Motor neuron (in vitro differentiated cells): Measurements from ENCODE around the gene FRMPD2. TPM values are rescaled to one million over a fixed set of nuclear protein-coding genes. Genes with fewer than 3 reads are reported as not detected.
"Not testable (repeated sequence)": the region's sequence is repeated elsewhere in the genome, so short reads cannot be mapped to it uniquely, and the experiment has no call there.

Source experiments
- ATAC-seq, 8 experiments: fragments of 200-7000 bp; cut with Tn5 transposase; replicated peaks in 6 of 8; 2 replicates each; pipeline ENCODE4 v1.8.0; 2021; ENCODE audit warnings: mild to moderate bottlenecking in 8 of 8, moderate library complexity in 8 of 8
- H3K27ac ChIP-seq, 2 donors: fragments of 250-450 bp; sonication (Bioruptor Pico); 2 replicates each; pipeline ENCODE4 v1.9.0; 2021; ENCODE audit warnings: antibody characterized with exemption in 2 of 2, mild to moderate bottlenecking in 2 of 2, moderate library complexity in 1 of 2
- H3K4me1 ChIP-seq, 2 donors: fragments of 250-450 bp; sonication (Bioruptor Pico); replicated peaks in 1 of 2; 2 replicates each; pipeline ENCODE4 v1.6.1; 2021; ENCODE audit warnings: antibody characterized with exemption in 2 of 2, mild to moderate bottlenecking in 2 of 2, moderate library complexity in 1 of 2
- H3K4me3 ChIP-seq, 5 donors: fragments of 250-450 bp; sonication (Bioruptor Pico); 2 replicates each; pipeline ENCODE4 v1.9.0; 2021; ENCODE audit warnings: antibody characterized with exemption in 5 of 5, mild to moderate bottlenecking in 5 of 5, moderate library complexity in 4 of 5
- WGBS, 10 experiments: fragments of 450-650 bp; shearing (Covaris generic); methylation state at CpG; one replicate each; pipeline ENCODE4 v1.0.0; 2022; 5-methylcytosine and 5-hydroxymethylcytosine counted together
- in situ Hi-C, 9 experiments: fragments of 400-800 bp; cut with MboI; loops; one replicate each; pipeline ENCODE4 v1.15.0; 2021; ENCODE audit warnings: low sequenced_read_pairs in 9 of 9, low pct_unique_long_range_greater_than_20kb in 2 of 9; ENCODE audit not compliant: unreplicated experiment in 9 of 9
- total RNA-seq, 8 experiments: library from RNA; unstranded; fragments of 300-600 nt; gene quantifications; 2 replicates each; pipeline versions ENCODE4 v1.2.3 to v1.2.4, GENCODE V29; 2022

Gene FRMPD2
- total RNA-seq, 8 experiments from 2014 or later: 0.11 to 12.8 (median 0.85) TPM

DNA sequence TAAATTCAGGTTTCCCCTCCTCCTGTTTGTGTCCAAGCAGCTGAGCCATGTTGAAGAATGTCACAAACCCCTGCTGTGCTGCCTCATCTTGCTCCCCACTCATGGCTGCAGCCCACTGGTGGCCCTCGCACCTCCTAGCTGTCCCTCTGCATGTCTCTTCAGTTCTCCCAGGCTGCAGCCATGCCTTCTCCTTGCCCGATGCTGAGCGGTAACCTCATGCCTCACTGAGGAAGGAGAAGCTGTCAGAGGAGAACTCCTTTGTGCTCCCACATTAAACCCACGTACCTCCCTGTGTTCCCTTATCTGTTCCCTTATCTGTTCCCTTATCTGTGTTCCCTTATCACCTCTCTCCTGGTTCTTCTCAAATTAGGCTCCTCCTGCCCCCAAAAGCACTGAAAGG is 10.3 kb upstream of the FRMPD2 start:
- ATAC-seq: no peak
- WGBS, 10 experiments: 0 to 100% (median 43%) methylated on average over 1 to 3 of the region's 4 CpGs; no CpG with 5 or more reads in 3 of the 10 experiments
- peaks cover 5 to 25% of the 10 kb centered on the region in 2 donors for H3K4me1 ChIP-seq
- no peak overlapping the region for H3K27ac ChIP-seq
- in situ Hi-C loops: loop anchor here in 1 of 9 experiments (25.0 kb wide), 1 partner anchor 1723 kb away; the partner anchor contains the start of gene GPRIN2
- no peak overlapping the region for H3K4me3 ChIP-seq

- no peak overlapping the region for H3K27ac ChIP-seq
- in situ Hi-C loops: loop anchor here in 1 of 9 experiments (25.0 kb wide), 1 partner anchor 1722 kb away; the partner anchor contains the start of gene GPRIN2
- peaks cover 0 to 18% of the 10 kb centered on the region in 2 donors for H3K4me1 ChIP-seq
- H3K4me3 ChIP-seq: no peak overlapping the region
- WGBS, 10 experiments: 20 to 100% (median 75%) methylated on average over 1 to 2 of the region's 2 CpGs; no CpG with 5 or more reads in 5 of the 10 experiments
- ATAC-seq: no peak
Observed at GRCh38 chr10:48284002-48284546, 9.6 kb upstream of the FRMPD2 start.

DNA sequence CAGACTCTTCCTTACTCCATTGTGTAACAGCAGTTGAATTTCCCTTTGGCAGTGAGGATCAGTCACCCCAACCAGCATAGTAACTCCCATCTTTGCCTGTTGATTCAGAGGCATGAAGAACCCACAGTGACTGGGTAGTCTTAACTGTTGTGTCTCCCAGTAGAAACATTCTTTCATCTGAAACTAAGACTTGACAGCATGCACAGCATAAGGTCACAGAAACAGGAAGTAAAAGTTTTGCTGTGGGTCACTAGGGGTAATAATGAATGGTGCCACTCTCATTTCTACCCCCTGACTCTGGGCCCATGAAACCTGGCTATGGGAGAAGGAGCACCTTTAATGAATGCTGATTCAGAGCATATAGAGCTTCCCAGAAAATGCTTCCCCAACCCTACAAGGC is 8.3 kb upstream of the FRMPD2 start:
- Histone ChIP-seq H3K4me1 (peaks cover 0 to 14% of the 10 kb centered on the region in 2 donors), H3K4me3 (no peak overlapping the region), H3K27ac (no peak overlapping the region)
- ATAC-seq: no peak
- in situ Hi-C loops: loop anchor here in 1 of 9 experiments (25.0 kb wide), 1 partner anchor 1721 kb away; the partner anchor contains the start of gene GPRIN2

- not testable (repeated sequence) for H3K4me1 ChIP-seq, ATAC-seq, H3K27ac ChIP-seq, H3K4me3 ChIP-seq
- 16 to 100% (median 56%) methylated on average over 1 to 4 of the region's 4 CpGs; no CpG with 5 or more reads in 1 of the 10 experiments for WGBS, 10 experiments
- in situ Hi-C loops: loop anchor here in 1 of 9 experiments (25.0 kb wide), 1 partner anchor 1719 kb away; the partner anchor contains the start of gene GPRIN2
Observed at GRCh38 chr10:48281697-48282096, 7.2 kb upstream of the FRMPD2 start.

DNA sequence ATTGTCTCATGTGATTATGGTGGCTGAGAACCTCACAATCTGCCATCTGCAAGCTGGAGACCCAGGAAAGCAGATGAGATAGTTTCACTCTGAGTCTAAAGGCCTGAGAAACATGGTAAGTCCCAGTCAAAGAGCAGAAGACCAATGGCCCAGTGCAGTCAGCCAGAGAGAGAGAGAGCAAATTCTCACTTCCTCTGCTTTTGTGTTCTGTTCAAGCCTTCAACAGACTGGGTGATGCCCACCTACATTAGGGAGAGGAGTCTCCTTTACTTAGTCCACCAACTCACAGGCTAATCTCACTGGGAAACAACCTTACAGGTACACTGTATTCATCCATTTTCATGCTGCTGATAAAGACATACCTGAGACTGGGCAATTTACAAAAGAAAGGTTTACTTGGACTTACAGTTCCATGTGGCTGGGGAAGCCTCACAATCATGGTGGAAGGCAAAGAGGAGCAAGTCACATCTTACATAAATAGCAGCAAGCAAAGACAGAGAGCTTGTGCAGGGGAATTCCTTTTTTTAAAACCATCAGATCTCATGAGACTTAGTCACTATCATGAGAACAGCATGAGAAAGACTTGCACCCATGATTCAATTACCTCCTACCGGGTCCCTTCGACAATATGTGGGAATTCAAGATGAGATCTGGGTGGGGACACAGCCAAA is 4.7 kb upstream of the FRMPD2 start:
- no peak overlapping the region for H3K27ac ChIP-seq
- ATAC-seq: no peak
- 33 to 83% (median 40%) methylated on average over 1 to 2 of the region's 2 CpGs; no CpG with 5 or more reads in 7 of the 10 experiments for WGBS, 10 experiments
- H3K4me1 ChIP-seq: no peaks in the 10 kb centered on the region
- no peak overlapping the region for H3K4me3 ChIP-seq
- in situ Hi-C loops: loop anchor here in 1 of 9 experiments (25.0 kb wide), 1 partner anchor 1717 kb away; the partner anchor contains the start of gene GPRIN2

DNA sequence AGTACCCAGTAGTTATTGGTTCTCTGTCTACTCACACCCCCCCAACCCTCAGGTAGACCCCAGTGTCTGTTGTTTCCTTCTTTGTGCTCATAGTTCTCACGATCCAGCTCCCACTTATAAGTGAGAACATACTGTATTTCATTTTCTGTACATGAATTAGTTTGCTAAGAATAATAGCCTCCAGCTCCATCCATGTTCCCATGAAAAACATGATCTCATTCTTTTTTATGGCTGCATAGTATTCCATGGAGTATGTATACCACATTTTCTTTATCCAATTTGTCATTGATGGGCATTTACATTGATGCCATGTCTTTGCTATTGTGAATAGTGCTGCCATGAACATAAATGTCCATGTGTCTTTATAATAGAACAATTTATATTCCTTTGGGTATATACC is 2.6 kb upstream of the FRMPD2 start:
- in situ Hi-C loops: loop anchor here in 1 of 9 experiments (25.0 kb wide), 1 partner anchor 1715 kb away; the partner anchor contains the start of gene GPRIN2

DNA sequence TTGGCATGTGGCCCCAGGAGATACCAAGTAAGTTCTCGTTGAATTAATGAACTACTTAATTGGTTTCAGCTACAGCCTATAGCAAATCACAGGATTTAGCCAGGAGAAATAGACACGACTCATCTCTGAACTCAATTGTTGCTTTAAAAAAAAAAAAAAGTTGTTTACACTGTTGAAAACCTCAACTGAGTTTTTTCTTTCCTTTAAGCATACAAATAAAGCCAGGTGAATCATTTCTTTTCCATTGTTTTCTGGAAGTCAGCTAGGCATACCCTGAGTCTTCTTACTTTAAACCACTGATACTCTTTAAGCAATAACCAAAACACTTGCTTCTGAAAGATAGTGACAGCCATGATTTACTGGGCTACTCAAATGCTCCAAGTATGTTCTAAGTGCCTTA is 755 bp downstream of the FRMPD2 start:
- WGBS, 10 experiments: 14 to 100% (median 82%) methylated on average over 1 to 2 of the region's 2 CpGs; no CpG with 5 or more reads in 1 of the 10 experiments
- in situ Hi-C loops: no loop called here
- H3K4me1 ChIP-seq: peaks cover 9 to 11% of the 10 kb centered on the region in 2 donors
- no peak overlapping the region for H3K4me3 ChIP-seq
- H3K27ac ChIP-seq: no peak overlapping the region
- no peak for ATAC-seq

More for the DNA sequence above, 2.6 kb upstream of the FRMPD2 start:
- Histone ChIP-seq H3K4me1 (no peaks in the 10 kb centered on the region), H3K4me3 (no peak overlapping the region), H3K27ac (no peak overlapping the region)
- ATAC-seq: no peak
- 33 to 100% (median 88%) methylated on average over 1 of the region's 1 CpG; no CpG with 5 or more reads in 2 of the 10 experiments for WGBS, 10 experiments

GRCh38 chr10:48272682-48273081 is 1.8 kb downstream of the FRMPD2 start:
- in situ Hi-C loops: no loop called here
- Histone ChIP-seq H3K27ac (no peak overlapping the region), H3K4me3 (no peak overlapping the region), H3K4me1 (peaks cover 9 to 11% of the 10 kb centered on the region in 2 donors)
- 71 to 100% (median 90%) methylated on average over 2 of the region's 2 CpGs; no CpG with 5 or more reads in 4 of the 10 experiments for WGBS, 10 experiments
- ATAC-seq: no peak

- Histone ChIP-seq H3K27ac (no peak overlapping the region), H3K4me3 (no peak overlapping the region), H3K4me1 (peaks cover 9 to 11% of the 10 kb centered on the region in 2 donors)
- in situ Hi-C loops: no loop called here
- WGBS, 10 experiments: 40 to 80% (median 67%) methylated on average over 1 to 5 of the region's 5 CpGs; no CpG with 5 or more reads in 1 of the 10 experiments
- peak in 6 of 8 experiments; percentile 14 to 64 (median 40) for ATAC-seq
Observed at GRCh38 chr10:48271047-48271730, 3.3 kb downstream of the FRMPD2 start.

DNA sequence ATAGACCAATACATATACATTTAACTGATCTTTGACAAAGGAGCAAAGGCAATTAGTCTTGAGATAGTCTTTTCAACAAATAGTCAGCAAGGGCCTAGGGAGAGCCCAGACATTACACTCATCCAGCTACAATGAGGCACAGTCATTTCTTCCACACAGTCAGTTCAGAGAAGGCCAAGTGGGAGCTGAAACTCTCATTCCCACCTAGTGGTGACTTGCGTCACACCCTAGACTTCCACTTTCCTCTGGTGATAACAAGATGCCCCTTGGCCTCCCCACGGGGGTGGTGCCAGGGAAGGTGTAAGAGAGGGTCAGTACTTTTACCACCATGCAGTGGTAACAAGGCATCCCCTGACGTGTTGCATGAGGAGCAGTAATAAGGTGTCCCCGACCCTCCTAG is 8.0 kb downstream of the FRMPD2 start:
- ATAC-seq: no peak
- Histone ChIP-seq H3K4me3 (no peak overlapping the region), H3K27ac (no peak overlapping the region), H3K4me1 (peaks cover 6 to 7% of the 10 kb centered on the region in 2 donors)
- 67 to 100% (median 87%) methylated on average over 2 to 3 of the region's 4 CpGs; no CpG with 5 or more reads in 6 of the 10 experiments for WGBS, 10 experiments
- in situ Hi-C loops: no loop called here

DNA sequence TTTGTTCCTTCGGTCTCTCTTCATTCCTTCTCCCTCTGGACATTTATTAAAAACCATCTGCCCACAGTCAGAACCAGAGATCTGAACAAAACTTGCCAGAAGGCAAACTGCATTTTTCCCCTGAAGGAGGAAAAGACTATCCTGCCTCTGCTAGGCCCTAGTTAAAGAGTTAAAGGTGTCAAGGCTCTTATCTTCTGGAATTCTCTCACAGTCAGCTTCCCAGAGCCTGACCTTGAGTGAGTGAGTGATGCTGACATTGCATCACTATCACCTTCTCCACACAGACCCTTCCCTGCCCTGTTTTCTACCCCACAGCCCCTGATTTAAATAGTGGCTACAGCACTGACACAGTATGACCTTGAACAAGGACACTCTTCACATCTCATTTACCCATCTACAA is 16.4 kb downstream of the FRMPD2 start:
- in situ Hi-C loops: no loop called here
- Histone ChIP-seq H3K27ac (no peak overlapping the region), H3K4me3 (no peak overlapping the region), H3K4me1 (peaks cover 5 to 8% of the 10 kb centered on the region in 2 donors)
- 20 to 83% (median 80%) methylated on average over 1 of the region's 1 CpG; no CpG with 5 or more reads in 3 of the 10 experiments for WGBS, 10 experiments
- ATAC-seq: peak in 3 of 8 experiments; percentile 38 to 61 (median 52)

GRCh38 chr10:48257407-48257961 is 17.0 kb downstream of the FRMPD2 start:
- Histone ChIP-seq H3K4me3 (no peak overlapping the region), H3K27ac (no peak overlapping the region), H3K4me1 (peaks cover 5 to 8% of the 10 kb centered on the region in 2 donors)
- no peak for ATAC-seq
- WGBS, 10 experiments: 47 to 100% (median 86%) methylated on average over 1 to 3 of the region's 3 CpGs; no CpG with 5 or more reads in 1 of the 10 experiments
- in situ Hi-C loops: no loop called here
